ENCODE data around the gene KPNB1. TPM values are rescaled to one million over a fixed set of nuclear protein-coding genes. Genes with fewer than 3 reads are reported as not detected.

The KPNB1 gene
- polyA plus RNA-seq, 3 donors: 5.8 to 83.3 (median 13.2) TPM

GRCh38 chr17:47699536-47699840, 49.8 kb downstream of the KPNB1 start:
- Histone ChIP-seq H3K79me2 (ENCODE audit: insufficient read depth, low read length) (no peaks in the 10 kb centered on the region), H4K20me1 (ENCODE audit: insufficient read depth, low read length) (peaks cover 3% of the 10 kb centered on the region), H3K36me3 (replicated peaks in 1 of 2; ENCODE audit: control insufficient read depth in 1 of 2, insufficient read depth in 2 of 2, low read length in 2 of 2) (no peaks in the 10 kb centered on the region), H3K27me3 (ENCODE audit: control insufficient read depth in 2 of 2, insufficient read depth in 2 of 2, low read length in 2 of 2) (peaks cover 0 to under 1% of the 10 kb centered on the region in 2 donors), H3K4me2 (replicated peaks; ENCODE audit: extremely low read depth, low read length, poor library complexity, severe bottlenecking) (no peak overlapping the region), H2AFZ (ENCODE audit: insufficient read depth, low read depth, low read length, poor library complexity, severe bottlenecking) (no peak overlapping the region), H3K9me3 (replicated peaks in 1 of 2; ENCODE audit: control insufficient read depth in 1 of 2, insufficient read depth in 1 of 2, low read length in 2 of 2) (no peaks in the 10 kb centered on the region), H3K4me3 (replicated peaks in 1 of 3; ENCODE audit: low read depth in 2 of 3, low read length in 3 of 3) (no peak overlapping the region), H3K4me1 (ENCODE audit: control insufficient read depth in 1 of 2, insufficient read depth in 2 of 2, low read length in 2 of 2) (peaks cover 38 to 41% of the 10 kb centered on the region in 2 donors), H3K9ac (ENCODE audit: insufficient read depth, low read length, poor library complexity, severe bottlenecking) (no peak overlapping the region), H3K27ac (ENCODE audit: low read depth in 1 of 2, low read length in 2 of 2) (no peak overlapping the region)
- peaks cover 15 to 20% (median 18%) of the 10 kb centered on the region in 3 donors for H3K27me3 Mint-ChIP-seq (ENCODE audit: low read depth in 3 of 3)
- 100% methylated on average over 1 of the region's 4 CpGs for WGBS (ENCODE audit: insufficient coverage)
- H3K4me1 Mint-ChIP-seq: peaks cover 30% of the 10 kb centered on the region
- no peak overlapping the region for H3K27ac Mint-ChIP-seq
- intact Hi-C loops (cut with micrococcal nuclease): no loop called here
- peaks cover 0 to under 1% of the 10 kb centered on the region in 2 donors for H3K36me3 Mint-ChIP-seq
- H3K4me3 Mint-ChIP-seq: no peak overlapping the region
- DNase-seq: no peak
- H3K9me3 Mint-ChIP-seq: peaks cover 0 to 3% (median 0%) of the 10 kb centered on the region in 7 donors
- no peak for TF ChIP-seq CTCF (IDR thresholded peaks at IDR 0.05)

GRCh38 chr17:47700471-47701449, 51.0 kb downstream of the KPNB1 start:
- H3K4me1 Mint-ChIP-seq: peaks cover 32% of the 10 kb centered on the region
- H3K27me3 Mint-ChIP-seq (ENCODE audit: low read depth in 3 of 3): peaks cover 23 to 29% (median 24%) of the 10 kb centered on the region in 3 donors
- no peak overlapping the region for H3K27ac ChIP-seq (ENCODE audit: low read depth in 1 of 2, low read length in 2 of 2)
- peaks cover 0 to 12% of the 10 kb centered on the region in 2 donors for H3K27me3 ChIP-seq (ENCODE audit: control insufficient read depth in 2 of 2, insufficient read depth in 2 of 2, low read length in 2 of 2)
- no peak for DNase-seq
- H3K9ac ChIP-seq (ENCODE audit: insufficient read depth, low read length, poor library complexity, severe bottlenecking): no peak overlapping the region
- H3K4me3 Mint-ChIP-seq: no peak overlapping the region
- peaks cover 0 to 3% (median 0%) of the 10 kb centered on the region in 7 donors for H3K9me3 Mint-ChIP-seq
- H3K79me2 ChIP-seq (ENCODE audit: insufficient read depth, low read length): no peaks in the 10 kb centered on the region
- H3K4me1 ChIP-seq (ENCODE audit: control insufficient read depth in 1 of 2, insufficient read depth in 2 of 2, low read length in 2 of 2): peaks cover 31 to 36% of the 10 kb centered on the region in 2 donors
- no peaks in the 10 kb centered on the region for H3K36me3 ChIP-seq (replicated peaks in 1 of 2; ENCODE audit: control insufficient read depth in 1 of 2, insufficient read depth in 2 of 2, low read length in 2 of 2)
- H3K36me3 Mint-ChIP-seq: peaks cover 3 to 4% of the 10 kb centered on the region in 2 donors
- H3K9me3 ChIP-seq (replicated peaks in 1 of 2; ENCODE audit: control insufficient read depth in 1 of 2, insufficient read depth in 1 of 2, low read length in 2 of 2): no peaks in the 10 kb centered on the region
- H3K4me3 ChIP-seq (replicated peaks in 1 of 3; ENCODE audit: low read depth in 2 of 3, low read length in 3 of 3): no peak overlapping the region
- no peak overlapping the region for H3K27ac Mint-ChIP-seq
- H4K20me1 ChIP-seq (ENCODE audit: insufficient read depth, low read length): peaks cover 6% of the 10 kb centered on the region
- no peak overlapping the region for H3K4me2 ChIP-seq (replicated peaks; ENCODE audit: extremely low read depth, low read length, poor library complexity, severe bottlenecking)
- intact Hi-C loops (cut with micrococcal nuclease): no loop called here
- 97% methylated on average over 4 of the region's 13 CpGs for WGBS (ENCODE audit: insufficient coverage)
- no peak overlapping the region for H2AFZ ChIP-seq (ENCODE audit: insufficient read depth, low read depth, low read length, poor library complexity, severe bottlenecking)
- TF ChIP-seq CTCF (IDR thresholded peaks at IDR 0.05): no peak

Measured in CD14-positive monocyte (primary cell).